ACC112 (cell line): ENCODE data around the gene CAMTA1.

ENCODE experiments used
- H2AFZ ChIP-seq: fragments of 200-600 bp; sonication (generic); one replicate; pipeline ENCODE4 v1.6.0; 2017; ENCODE audit warnings: antibody characterized with exemption, low read length; ENCODE audit not compliant: unreplicated experiment
- H3K27ac ChIP-seq: fragments of 200-600 bp; sonication (generic); 2 replicates; pipeline ENCODE4 v1.5.1; 2014; ENCODE audit warnings: low read depth, mild to moderate bottlenecking, antibody characterized with exemption, low read length, moderate library complexity
- H3K27me3 ChIP-seq: fragments of 200-600 bp; sonication (generic); 2 replicates; pipeline ENCODE4 v1.6.1; 2014; ENCODE audit warnings: mild to moderate bottlenecking, antibody characterized with exemption, low read length, moderate library complexity, mixed read lengths; ENCODE audit not compliant: insufficient read depth
- H3K36me3 ChIP-seq: fragments of 200-600 bp; sonication (generic); 2 replicates; pipeline ENCODE4 v1.6.1; 2016; ENCODE audit warnings: mild to moderate bottlenecking, antibody characterized with exemption, low read length, moderate library complexity, mixed read lengths; ENCODE audit not compliant: insufficient read depth
- H3K4me1 ChIP-seq: fragments of 200-600 bp; sonication (generic); one replicate; pipeline ENCODE4 v1.6.1; 2016; ENCODE audit warnings: low read length, mixed read lengths; ENCODE audit not compliant: insufficient read depth, unreplicated experiment, control insufficient read depth
- H3K4me3 ChIP-seq: fragments of 200-600 bp; sonication (generic); 2 replicates; pipeline ENCODE4 v1.5.1; 2014; ENCODE audit warnings: mild to moderate bottlenecking, low read depth, low read length
- H3K79me2 ChIP-seq: fragments of 200-600 bp; sonication (generic); one replicate; pipeline ENCODE4 v1.6.0; 2016; ENCODE audit warnings: low read length; ENCODE audit not compliant: control insufficient read depth, unreplicated experiment, insufficient read depth

CAMTA1 gene

GRCh38 chr1:6975331-6976043 is 190.2 kb downstream of the CAMTA1 start:
- Histone ChIP-seq H3K27ac (no peak overlapping the region), H2AFZ (no peak overlapping the region), H3K36me3 (no peaks in the 10 kb centered on the region), H3K4me3 (no peak overlapping the region), H3K27me3 (peaks cover 41% of the 10 kb centered on the region), H3K4me1 (no peaks in the 10 kb centered on the region), H3K79me2 (no peaks in the 10 kb centered on the region)

DNA sequence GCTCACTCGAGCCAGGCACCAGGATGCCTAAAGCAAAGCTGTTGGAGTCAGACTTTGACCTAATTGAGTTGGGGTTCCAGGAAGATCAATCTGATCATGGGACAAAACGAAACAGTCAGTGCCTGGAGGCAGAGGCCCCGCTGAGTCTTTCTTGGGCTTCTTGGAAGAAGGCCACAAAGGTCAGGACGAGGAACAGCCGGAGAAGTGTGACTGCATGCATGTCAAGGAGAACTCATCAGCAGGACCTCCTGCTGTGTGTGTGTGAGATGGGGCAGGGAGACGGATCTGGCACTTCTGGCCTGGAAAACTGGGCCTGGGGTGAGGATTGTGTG is 190.8 kb downstream of the CAMTA1 start:
- Histone ChIP-seq H3K36me3 (no peaks in the 10 kb centered on the region), H3K27me3 (peaks cover 41% of the 10 kb centered on the region)

GRCh38 chr1:6979003-6979613 is 193.9 kb downstream of the CAMTA1 start:
- Histone ChIP-seq H2AFZ (no peak overlapping the region), H3K79me2 (no peaks in the 10 kb centered on the region), H3K36me3 (no peaks in the 10 kb centered on the region), H3K27ac (no peak overlapping the region), H3K27me3 (peaks cover 27% of the 10 kb centered on the region), H3K4me1 (no peaks in the 10 kb centered on the region), H3K4me3 (no peak overlapping the region)

More for the DNA sequence above, 190.8 kb downstream of the CAMTA1 start:
- Histone ChIP-seq H3K27ac (no peak overlapping the region), H3K4me1 (no peaks in the 10 kb centered on the region), H2AFZ (no peak overlapping the region), H3K79me2 (no peaks in the 10 kb centered on the region), H3K4me3 (no peak overlapping the region)

DNA sequence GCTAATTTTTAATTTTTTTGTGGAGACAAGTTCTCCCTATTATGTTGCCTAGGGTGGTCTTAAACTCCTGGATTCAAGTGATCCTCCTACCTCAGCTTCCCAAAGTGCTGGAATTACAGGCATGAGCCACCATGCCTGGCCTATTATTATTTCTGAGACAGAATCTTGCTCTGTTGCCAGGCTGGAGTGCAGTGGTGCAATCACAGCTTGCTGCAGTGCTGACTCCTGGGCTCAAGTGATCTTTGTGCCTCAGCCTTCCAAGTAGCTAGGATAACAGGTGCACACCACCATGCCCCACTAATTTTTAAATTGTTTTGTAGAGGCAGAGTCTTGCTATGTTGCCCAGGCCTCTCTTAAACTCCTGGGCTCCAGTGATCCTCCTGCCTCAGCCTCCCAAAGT is 196.3 kb downstream of the CAMTA1 start:
- no peak overlapping the region for H2AFZ ChIP-seq
- H3K36me3 ChIP-seq = no peaks in the 10 kb centered on the region
- H3K27me3 ChIP-seq = peaks cover 12% of the 10 kb centered on the region; the same call in 1 of the 2 replicates
- no peak overlapping the region for H3K27ac ChIP-seq
- no peaks in the 10 kb centered on the region for H3K4me1 ChIP-seq
- H3K4me3 ChIP-seq = no peak overlapping the region
- H3K79me2 ChIP-seq = no peaks in the 10 kb centered on the region

- Histone ChIP-seq H3K4me1 (no peaks in the 10 kb centered on the region), H3K79me2 (no peaks in the 10 kb centered on the region), H3K36me3 (no peaks in the 10 kb centered on the region), H2AFZ (no peak overlapping the region), H3K27ac (no peak overlapping the region), H3K4me3 (no peak overlapping the region), H3K27me3 (peaks cover 15% of the 10 kb centered on the region; the same call in 1 of the 2 replicates)
Observed at GRCh38 chr1:6982443-6982842, 197.2 kb downstream of the CAMTA1 start.

DNA sequence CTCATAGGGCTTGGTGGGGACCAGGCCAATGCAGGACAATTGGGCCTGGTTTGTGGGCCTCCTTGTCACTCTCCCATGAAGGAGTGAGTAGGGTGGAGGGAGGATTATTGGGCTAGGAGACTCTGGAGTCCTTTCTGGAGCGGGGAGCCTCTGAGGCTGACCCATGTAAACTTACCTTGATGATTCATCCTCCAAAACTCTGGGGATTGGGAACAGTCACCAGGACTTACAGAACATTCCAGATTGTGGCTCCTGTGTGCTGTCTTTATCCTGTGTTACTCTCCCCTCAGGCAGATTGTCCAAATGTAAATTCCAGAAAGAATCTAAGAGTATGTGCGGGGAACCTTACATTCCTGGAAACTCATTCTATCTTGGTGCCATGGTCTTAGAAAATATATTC is 197.6 kb downstream of the CAMTA1 start:
- Histone ChIP-seq H3K27ac (no peak overlapping the region), H3K36me3 (no peaks in the 10 kb centered on the region), H3K4me1 (no peaks in the 10 kb centered on the region), H2AFZ (no peak overlapping the region), H3K79me2 (no peaks in the 10 kb centered on the region), H3K4me3 (no peak overlapping the region), H3K27me3 (peaks cover 19% of the 10 kb centered on the region; the same call in 1 of the 2 replicates)

GRCh38 chr1:6984536-6984935 is 199.3 kb downstream of the CAMTA1 start:
- H3K79me2 ChIP-seq = no peaks in the 10 kb centered on the region
- H3K36me3 ChIP-seq = no peaks in the 10 kb centered on the region
- no peak overlapping the region for H3K4me3 ChIP-seq
- H2AFZ ChIP-seq = no peak overlapping the region
- peaks cover 34% of the 10 kb centered on the region for H3K27me3 ChIP-seq
- H3K4me1 ChIP-seq = no peaks in the 10 kb centered on the region
- no peak overlapping the region for H3K27ac ChIP-seq

DNA sequence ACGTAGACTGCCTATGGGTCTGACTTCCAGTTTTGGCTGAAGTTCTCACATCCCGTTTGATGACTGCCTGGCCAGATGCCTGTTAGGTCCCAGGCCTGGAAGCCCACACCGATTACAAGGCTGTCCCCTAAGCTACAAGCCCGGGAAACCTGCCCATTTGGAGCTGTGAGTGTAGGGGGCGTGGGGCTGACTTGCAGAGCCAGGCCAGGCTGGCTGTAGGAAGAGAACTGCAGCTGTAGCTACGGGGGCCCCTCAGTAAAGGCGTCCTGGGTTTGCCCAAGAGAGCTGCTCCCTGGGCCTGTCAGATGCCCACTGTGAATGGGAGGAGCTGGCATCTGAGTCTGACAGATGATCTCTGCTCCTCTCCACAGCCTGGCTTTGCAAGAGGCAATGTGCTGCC is 199.7 kb downstream of the CAMTA1 start:
- no peak overlapping the region for H3K4me3 ChIP-seq
- H3K79me2 ChIP-seq = no peaks in the 10 kb centered on the region
- no peaks in the 10 kb centered on the region for H3K4me1 ChIP-seq
- H3K27ac ChIP-seq = no peak overlapping the region
- peaks cover 39% of the 10 kb centered on the region for H3K27me3 ChIP-seq
- H3K36me3 ChIP-seq = no peaks in the 10 kb centered on the region
- H2AFZ ChIP-seq = no peak overlapping the region

- H3K79me2 ChIP-seq = no peaks in the 10 kb centered on the region
- H3K27ac ChIP-seq = no peak overlapping the region
- no peak overlapping the region for H3K4me3 ChIP-seq
- no peak overlapping the region for H2AFZ ChIP-seq
- H3K4me1 ChIP-seq = no peaks in the 10 kb centered on the region
- H3K36me3 ChIP-seq = no peaks in the 10 kb centered on the region
- H3K27me3 ChIP-seq = peaks cover 44% of the 10 kb centered on the region
Observed at GRCh38 chr1:6985549-6986276, 200.5 kb downstream of the CAMTA1 start.

DNA sequence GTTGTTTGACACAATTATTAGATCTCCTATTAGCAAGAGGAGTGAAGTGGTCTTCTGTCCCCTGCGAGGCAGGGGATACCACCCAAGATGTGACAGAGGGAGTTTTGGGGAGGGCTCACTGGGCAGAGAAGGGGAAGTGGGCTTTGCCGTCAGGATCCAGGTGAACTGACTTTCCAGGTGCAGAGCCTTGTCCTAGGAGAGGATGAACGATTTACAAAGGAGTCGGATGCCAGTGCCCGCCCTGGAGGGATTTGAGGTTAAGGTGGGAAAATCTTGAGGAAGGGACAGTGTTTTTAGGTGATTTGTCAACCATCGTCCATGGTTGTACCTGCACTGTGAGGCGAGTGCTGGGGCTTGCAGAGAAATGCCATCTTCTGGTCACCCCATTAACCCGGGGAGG is 201.0 kb downstream of the CAMTA1 start:
- peaks cover 44% of the 10 kb centered on the region for H3K27me3 ChIP-seq

GRCh38 chr1:6987940-6988339 is 202.7 kb downstream of the CAMTA1 start:
- H3K27me3 ChIP-seq = peaks cover 44% of the 10 kb centered on the region
- H2AFZ ChIP-seq = no peak overlapping the region

More for the DNA sequence above, 201.0 kb downstream of the CAMTA1 start:
- no peak overlapping the region for H3K4me3 ChIP-seq
- H3K79me2 ChIP-seq = no peaks in the 10 kb centered on the region
- no peaks in the 10 kb centered on the region for H3K36me3 ChIP-seq
- no peak overlapping the region for H2AFZ ChIP-seq
- H3K4me1 ChIP-seq = no peaks in the 10 kb centered on the region
- no peak overlapping the region for H3K27ac ChIP-seq

More at GRCh38 chr1:6987940-6988339, 202.7 kb downstream of the CAMTA1 start:
- Histone ChIP-seq H3K27ac (no peak overlapping the region), H3K36me3 (no peaks in the 10 kb centered on the region), H3K4me3 (no peak overlapping the region), H3K4me1 (no peaks in the 10 kb centered on the region), H3K79me2 (no peaks in the 10 kb centered on the region)
